ENCODE results near the gene RBMS3. TPM values are rescaled to one million over a fixed set of nuclear protein-coding genes. Genes with fewer than 3 reads are reported as not detected.

The RBMS3 gene
- total RNA-seq, 1 donor from 2014 or later, result 3.8 TPM

DNA sequence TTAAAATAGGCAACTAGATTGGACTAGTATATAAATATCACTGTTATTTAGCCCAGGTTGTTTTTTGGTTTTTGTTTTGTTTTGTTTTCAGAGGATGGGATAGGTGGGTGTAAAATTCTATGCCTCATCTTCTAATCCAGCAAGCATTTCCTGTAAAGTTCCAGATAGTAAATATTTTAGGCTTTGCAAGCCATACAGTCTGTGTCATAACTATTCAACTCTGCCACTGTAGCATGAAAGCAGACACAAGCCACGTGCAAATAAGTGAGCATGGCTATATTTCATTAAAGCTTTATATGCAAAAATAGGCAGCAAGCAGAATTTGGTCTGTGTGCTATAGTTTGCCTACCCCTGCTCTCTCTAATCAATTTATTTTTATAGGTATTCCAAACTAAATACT is 668.3 kb downstream of the RBMS3 start:
- no peaks in the 10 kb centered on the region for H3K9me3 Mint-ChIP-seq (ENCODE audit: low read depth)
- no peaks in the 10 kb centered on the region for H3K27me3 Mint-ChIP-seq
- no peak overlapping the region for H3K4me3 Mint-ChIP-seq (ENCODE audit: low read depth)
- TF ChIP-seq, protein P1, sequence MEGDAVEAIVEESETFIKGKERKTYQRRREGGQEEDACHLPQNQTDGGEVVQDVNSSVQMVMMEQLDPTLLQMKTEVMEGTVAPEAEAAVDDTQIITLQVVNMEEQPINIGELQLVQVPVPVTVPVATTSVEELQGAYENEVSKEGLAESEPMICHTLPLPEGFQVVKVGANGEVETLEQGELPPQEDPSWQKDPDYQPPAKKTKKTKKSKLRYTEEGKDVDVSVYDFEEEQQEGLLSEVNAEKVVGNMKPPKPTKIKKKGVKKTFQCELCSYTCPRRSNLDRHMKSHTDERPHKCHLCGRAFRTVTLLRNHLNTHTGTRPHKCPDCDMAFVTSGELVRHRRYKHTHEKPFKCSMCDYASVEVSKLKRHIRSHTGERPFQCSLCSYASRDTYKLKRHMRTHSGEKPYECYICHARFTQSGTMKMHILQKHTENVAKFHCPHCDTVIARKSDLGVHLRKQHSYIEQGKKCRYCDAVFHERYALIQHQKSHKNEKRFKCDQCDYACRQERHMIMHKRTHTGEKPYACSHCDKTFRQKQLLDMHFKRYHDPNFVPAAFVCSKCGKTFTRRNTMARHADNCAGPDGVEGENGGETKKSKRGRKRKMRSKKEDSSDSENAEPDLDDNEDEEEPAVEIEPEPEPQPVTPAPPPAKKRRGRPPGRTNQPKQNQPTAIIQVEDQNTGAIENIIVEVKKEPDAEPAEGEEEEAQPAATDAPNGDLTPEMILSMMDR (IDR thresholded peaks at IDR 0.05; ENCODE audit: unreplicated experiment), result no peak
- H3K4me1 Mint-ChIP-seq (ENCODE audit: low read depth), result peaks cover 4% of the 10 kb centered on the region
- H3K36me3 Mint-ChIP-seq (ENCODE audit: insufficient read depth), result no peaks in the 10 kb centered on the region
- no peak overlapping the region for H3K27ac Mint-ChIP-seq
- no peak for DNase-seq (ENCODE audit: low spot score, unreplicated experiment)

GRCh38 chr3:29949940-29950616 is 669.2 kb downstream of the RBMS3 start:
- Mint-ChIP-seq H3K27ac (no peak overlapping the region), H3K27me3 (no peaks in the 10 kb centered on the region), H3K36me3 (ENCODE audit: insufficient read depth) (no peaks in the 10 kb centered on the region), H3K9me3 (ENCODE audit: low read depth) (no peaks in the 10 kb centered on the region), H3K4me3 (ENCODE audit: low read depth) (no peak overlapping the region), H3K4me1 (ENCODE audit: low read depth) (peaks cover 4% of the 10 kb centered on the region)
- TF ChIP-seq, protein P1 (IDR thresholded peaks at IDR 0.05; ENCODE audit: unreplicated experiment), result no peak
- no peak for DNase-seq (ENCODE audit: low spot score, unreplicated experiment)

GRCh38 chr3:29952431-29952830 is 671.6 kb downstream of the RBMS3 start:
- Mint-ChIP-seq H3K36me3 (ENCODE audit: insufficient read depth) (no peaks in the 10 kb centered on the region), H3K27me3 (peaks cover 4% of the 10 kb centered on the region), H3K9me3 (ENCODE audit: low read depth) (no peaks in the 10 kb centered on the region), H3K4me1 (ENCODE audit: low read depth) (peaks cover 3% of the 10 kb centered on the region), H3K4me3 (ENCODE audit: low read depth) (no peak overlapping the region), H3K27ac (no peak overlapping the region)
- TF ChIP-seq, protein P1 (IDR thresholded peaks at IDR 0.05; ENCODE audit: unreplicated experiment), result no peak
- DNase-seq (ENCODE audit: low spot score, unreplicated experiment), result no peak

- no peaks in the 10 kb centered on the region for H3K9me3 Mint-ChIP-seq (ENCODE audit: low read depth)
- TF ChIP-seq, protein P1 (IDR thresholded peaks at IDR 0.05; ENCODE audit: unreplicated experiment), result no peak
- H3K27me3 Mint-ChIP-seq, result peaks cover 7% of the 10 kb centered on the region
- DNase-seq (ENCODE audit: low spot score, unreplicated experiment), result no peak
- H3K36me3 Mint-ChIP-seq (ENCODE audit: insufficient read depth), result no peaks in the 10 kb centered on the region
- H3K27ac Mint-ChIP-seq, result no peak overlapping the region
- no peak overlapping the region for H3K4me3 Mint-ChIP-seq (ENCODE audit: low read depth)
- H3K4me1 Mint-ChIP-seq (ENCODE audit: low read depth), result peaks cover 2% of the 10 kb centered on the region
Observed at GRCh38 chr3:29955413-29955812, 674.5 kb downstream of the RBMS3 start.

DNA sequence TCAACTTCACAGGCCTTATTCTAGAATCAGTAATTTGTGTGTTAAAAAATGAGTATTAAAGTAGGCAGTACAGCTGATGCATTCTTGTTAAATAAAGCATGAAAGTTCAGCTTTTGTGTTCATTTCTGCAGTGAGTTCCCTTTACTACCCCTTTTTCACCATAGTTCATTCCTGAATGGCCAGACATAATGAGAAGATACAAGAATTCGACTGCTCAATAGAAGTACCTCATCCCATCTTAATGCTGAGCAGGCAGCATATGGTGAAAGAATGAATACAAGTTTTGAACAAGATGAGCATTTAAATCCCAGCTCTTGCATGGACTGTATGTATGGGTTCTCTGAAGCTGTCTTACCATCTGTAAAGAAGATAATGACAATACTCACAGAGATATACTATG is 677.9 kb downstream of the RBMS3 start:
- Mint-ChIP-seq H3K9me3 (ENCODE audit: low read depth) (no peaks in the 10 kb centered on the region), H3K4me1 (ENCODE audit: low read depth) (peaks cover 2% of the 10 kb centered on the region), H3K27ac (no peak overlapping the region), H3K27me3 (peaks cover 7% of the 10 kb centered on the region), H3K36me3 (ENCODE audit: insufficient read depth) (no peaks in the 10 kb centered on the region), H3K4me3 (ENCODE audit: low read depth) (no peak overlapping the region)
- TF ChIP-seq, protein P1 (IDR thresholded peaks at IDR 0.05; ENCODE audit: unreplicated experiment), result no peak
- DNase-seq (ENCODE audit: low spot score, unreplicated experiment), result no peak
